ENCODE measurements around the gene PLEKHG3.
"Not testable (repeated sequence)": the region's sequence is repeated elsewhere in the genome, so short reads cannot be mapped to it uniquely, and the experiment has no call there.

The PLEKHG3 gene

DNA sequence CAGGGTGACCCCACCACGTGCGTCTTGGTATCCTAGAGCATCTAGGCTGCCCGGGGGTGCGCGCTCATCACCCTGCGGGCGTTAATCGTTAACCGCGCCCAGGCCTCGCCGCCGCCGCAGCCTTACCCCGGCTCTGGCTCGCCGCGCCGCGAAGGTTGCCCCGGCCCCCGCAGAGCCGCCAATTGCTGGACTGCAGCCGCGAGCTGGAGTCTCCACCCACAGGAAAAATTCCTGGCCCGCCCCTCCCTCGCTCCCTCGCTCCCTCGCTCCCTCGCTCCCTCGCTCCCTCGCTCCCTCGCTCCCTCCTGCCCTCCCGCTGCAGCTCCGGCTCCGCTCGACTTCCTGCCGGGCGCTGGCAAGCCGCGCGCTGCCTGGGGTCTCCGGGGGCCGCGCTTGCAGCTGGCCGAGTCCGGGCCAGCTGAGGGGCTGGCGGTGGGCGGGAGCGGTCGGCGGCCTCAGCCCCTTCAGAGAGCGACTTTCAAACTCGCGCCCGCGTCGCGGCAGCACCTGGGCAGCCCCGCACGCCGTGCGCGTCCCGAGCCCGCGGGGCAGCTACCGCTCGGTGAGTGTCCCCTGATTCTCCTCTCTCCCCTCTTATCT lies at the start of gene PLEKHG3:
Gene PLEKHG3, plus strand, starts transcription at position 282 of the 600 bp plus-strand sequence. CDS start 23,208 bp downstream, outside the sequence.
- DNase-seq (ENCODE audit: low spot score), result peak; percentile 78

- no peak for DNase-seq (ENCODE audit: low spot score)
These were observed 49.3 kb upstream of the PLEKHG3 start for GRCh38 chr14:64654901-64655300.

- DNase-seq (ENCODE audit: low spot score), result no peak
These were observed 47.2 kb upstream of the PLEKHG3 start for GRCh38 chr14:64656986-64657385.

- DNase-seq (ENCODE audit: low spot score), result no peak
These were observed 46.0 kb upstream of the PLEKHG3 start for GRCh38 chr14:64658201-64658600.

DNA sequence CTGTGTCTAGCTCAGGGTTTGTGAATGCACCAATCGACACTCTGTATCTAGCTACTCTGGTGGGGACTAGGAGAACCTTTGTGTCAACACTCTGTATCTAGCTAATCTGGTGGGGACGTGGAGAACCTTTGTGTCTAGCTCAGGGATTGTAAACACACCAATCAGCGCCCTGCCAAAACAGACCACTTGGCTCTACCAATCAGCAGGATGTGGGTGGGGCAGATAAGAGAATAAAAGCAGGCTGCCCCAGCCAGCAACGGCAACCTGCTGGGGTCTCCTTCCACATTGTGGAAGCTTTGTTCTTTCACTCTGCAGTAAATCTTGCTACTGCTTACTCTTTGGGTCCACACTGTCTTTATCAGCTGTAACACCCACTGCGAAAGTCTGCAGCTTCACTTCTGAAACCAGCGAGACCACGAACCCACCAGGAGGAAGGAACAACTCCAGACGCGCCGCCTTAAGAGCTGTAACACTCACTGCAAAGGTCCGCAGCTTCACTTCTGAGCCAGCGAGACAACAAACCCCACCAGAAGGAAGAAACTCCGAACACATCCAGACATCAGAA lies 45.4 kb upstream of the PLEKHG3 start:
- not testable (repeated sequence) for DNase-seq (ENCODE audit: low spot score)

DNA sequence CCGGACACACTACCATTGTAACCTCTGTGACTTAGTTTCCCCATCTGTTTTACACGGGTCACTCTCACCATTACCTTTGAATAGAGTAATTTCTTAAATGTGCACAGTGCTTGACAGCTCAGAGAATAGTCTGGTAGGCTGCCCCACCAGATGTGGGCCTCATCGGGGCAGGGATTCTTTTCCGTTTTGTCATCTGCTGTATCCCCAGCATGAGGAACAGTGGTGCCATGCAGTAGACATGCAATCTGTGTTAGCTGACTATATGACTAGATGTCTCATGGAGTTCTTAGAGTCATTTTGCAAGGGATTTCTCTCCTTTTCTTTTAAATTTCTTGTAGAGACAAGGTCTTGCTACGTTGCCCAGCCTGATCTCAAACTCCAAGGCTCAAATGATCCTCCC lies 44.9 kb upstream of the PLEKHG3 start:
- DNase-seq (ENCODE audit: low spot score), result no peak

DNA sequence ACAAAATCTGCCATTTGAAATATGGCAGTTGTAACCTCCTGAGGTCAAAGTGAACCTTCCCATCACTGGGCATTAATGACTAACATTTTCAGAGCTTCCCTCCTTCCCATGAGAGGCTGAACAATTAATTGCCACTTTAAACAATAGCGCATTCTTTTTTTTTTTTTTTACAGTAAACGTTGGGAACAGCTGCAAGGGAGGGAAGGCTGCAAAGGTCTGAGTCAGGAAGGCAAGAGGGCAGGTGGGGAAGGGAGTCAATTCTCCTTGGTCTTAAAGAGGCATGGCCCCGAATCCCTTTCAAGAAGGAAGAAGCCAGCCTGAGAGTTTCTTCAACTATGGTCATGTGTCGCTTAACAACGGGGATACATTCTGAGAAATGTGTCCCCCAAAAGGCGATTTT lies 41.0 kb upstream of the PLEKHG3 start:
- no peak for DNase-seq (ENCODE audit: low spot score)

- peak; percentile 71 for DNase-seq (ENCODE audit: low spot score)
These were observed 32.6 kb upstream of the PLEKHG3 start for GRCh38 chr14:64671591-64671990.

DNA sequence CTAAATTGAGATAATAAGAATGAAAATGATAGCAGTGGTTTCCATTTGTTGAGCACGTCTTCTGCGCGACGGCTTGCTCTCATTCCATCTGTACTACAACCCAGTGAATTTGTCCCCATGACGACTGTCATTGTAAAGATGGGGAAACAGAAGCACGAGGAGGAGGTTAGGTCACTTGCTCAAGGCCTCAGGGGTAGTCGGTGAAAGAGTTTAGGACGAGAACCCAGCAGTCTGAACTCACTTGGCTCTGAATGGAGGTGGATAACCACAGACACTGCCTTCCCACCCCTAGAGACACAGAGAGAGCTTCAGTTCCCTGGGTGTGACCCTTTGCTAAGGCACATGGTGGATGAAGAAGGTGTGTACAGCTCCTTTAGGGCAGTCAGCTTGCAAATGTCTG lies 30.9 kb upstream of the PLEKHG3 start:
- no peak for DNase-seq (ENCODE audit: low spot score)

- no peak for DNase-seq (ENCODE audit: low spot score)
These were observed 30.5 kb upstream of the PLEKHG3 start for GRCh38 chr14:64673748-64674147.

DNA sequence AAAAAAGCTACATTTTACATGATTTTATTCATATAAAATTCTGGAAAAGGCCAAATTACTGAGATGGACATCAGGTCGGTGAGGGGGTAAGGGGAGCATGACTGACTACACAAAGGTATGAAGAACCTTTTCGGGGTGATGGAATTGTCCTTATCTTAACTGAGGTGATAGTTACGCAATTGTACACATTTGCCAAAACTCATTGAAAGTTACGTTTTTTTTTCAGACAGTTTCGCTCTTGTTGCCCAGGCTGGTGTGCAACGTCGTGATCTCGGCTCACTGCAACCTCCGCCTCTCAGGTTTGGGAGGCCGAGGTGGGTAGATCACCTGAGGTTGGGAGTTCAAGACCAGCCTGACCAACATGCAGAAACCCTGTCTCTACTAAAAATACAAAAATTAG lies 29.4 kb upstream of the PLEKHG3 start:
- no peak for DNase-seq (ENCODE audit: low spot score)

GRCh38 chr14:64675312-64675711 lies 28.9 kb upstream of the PLEKHG3 start:
- DNase-seq (ENCODE audit: low spot score), result no peak

DNA sequence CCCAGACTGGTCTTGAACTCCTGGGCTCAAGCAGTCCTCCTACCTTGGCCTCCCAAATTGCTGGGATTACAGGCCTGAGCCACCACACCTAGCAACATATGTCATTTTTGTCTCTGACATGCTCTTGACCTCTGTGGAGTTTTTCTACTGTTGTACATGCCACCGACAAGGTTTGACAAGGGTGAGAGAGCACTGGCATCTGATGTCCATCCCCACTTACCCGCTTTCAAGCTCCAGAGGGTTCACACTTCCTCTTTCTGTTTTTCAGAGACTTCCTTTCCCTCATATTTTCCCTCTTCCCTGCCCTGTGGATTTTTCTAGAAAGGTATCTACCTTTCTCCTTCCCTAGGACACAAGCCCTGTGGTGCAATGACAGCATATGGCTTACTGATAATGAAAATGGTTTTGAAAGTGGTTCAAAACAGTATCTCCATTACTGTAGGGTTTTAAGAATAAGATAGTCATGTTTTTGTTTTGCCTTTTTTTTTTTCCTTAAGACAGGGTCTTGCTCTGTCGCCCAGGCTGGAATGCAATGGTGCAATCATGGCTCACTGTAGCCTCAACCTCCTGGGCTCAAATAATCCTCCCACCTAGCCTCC lies 27.7 kb upstream of the PLEKHG3 start:
- no peak for DNase-seq (ENCODE audit: low spot score)

DNA sequence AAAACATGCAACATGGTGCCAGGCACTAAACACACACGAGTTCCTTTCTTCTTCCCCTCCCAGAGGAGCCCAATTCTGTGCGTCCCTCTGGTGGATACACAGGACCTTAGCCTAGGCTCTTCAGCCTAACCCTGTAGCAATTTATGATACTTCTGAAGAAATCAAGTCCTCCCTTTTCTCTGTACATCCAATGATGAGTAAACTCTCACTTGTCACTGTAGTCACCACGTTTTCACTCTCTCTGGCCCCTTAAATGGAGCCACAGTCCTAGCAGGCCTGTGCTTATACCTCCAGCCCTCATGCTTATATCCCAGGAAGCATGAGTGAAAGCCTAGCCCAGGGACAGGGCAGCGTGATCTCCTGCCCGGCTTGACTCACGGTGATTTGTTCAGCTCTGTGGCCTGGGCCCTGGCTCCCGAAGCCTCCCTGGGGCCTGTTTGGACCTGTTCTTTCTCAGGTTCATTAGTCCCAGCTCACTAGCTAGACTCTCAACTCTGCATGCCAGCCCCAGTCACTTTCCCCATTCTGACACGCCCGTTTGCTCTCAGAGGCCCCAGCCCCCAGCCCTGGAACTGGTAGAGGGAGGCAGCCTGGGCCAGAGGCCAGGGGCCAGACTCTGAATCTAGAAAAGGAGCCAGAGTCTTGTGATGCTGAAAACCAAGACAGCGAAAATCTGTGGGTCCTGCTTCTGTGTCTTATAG lies 24.1 kb upstream of the PLEKHG3 start:
- no peak for DNase-seq (ENCODE audit: low spot score)

DNA sequence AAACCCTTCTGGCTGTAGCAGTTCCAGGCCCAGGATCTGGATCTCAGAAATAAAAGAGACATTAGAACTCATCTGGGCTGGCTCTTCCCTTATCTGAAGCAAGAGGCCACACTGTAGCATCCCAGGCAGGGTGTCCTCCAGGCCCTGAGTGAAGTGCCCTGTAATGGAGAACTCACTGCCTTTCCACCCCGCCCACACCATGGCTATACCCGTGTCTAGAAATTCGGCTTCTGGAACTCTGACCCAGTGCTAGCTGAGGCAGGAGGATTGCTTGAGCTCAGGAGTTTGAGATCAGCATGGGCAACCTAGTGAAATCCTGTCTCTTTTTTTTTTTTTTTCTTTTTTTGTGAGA lies 23.5 kb upstream of the PLEKHG3 start:
- no peak for DNase-seq (ENCODE audit: low spot score)

DNA sequence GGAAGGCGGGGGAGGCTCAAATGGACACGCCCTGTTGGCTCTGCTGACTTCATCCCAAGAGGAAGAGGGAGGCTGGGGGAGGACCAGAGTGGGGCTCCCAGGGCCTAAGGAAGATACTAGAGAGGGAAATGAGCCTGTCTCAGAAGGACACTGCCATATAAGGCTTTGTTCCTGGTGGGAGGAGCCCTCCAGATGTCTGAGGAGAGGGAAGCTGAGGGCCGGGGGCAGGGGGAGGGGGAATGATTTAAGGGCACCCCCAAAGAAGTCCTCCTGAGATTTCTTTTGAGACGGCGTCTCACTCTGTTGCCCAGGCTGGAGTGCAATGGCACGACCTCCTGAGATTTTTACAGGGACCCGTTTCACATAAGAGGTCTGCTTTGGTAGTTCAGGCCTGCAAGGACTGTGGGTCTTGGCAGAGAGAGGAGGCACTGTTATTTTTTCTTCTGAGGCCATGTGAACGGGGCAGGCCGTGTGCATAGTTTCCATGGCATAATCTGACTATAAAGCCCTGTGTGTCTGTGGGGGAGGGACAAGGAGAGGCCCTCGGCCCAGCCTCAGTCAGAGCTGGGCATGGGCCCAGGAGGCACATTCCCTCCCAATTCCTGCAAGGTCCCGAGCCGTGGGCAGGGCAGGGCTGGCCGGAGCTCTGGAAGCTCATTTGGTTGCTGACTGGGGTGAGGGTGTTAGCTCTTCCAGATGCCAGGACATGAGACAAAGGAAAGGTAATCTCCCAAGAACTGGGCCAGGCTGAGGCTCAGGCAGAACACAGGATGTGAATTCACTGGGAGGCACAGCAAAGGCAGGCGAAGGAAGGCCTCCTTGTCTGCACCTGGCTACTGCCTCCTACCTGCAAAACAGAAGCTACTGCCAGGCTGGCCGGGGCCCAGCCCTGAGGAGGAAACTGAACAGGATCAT lies 22.2 kb upstream of the PLEKHG3 start:
- no peak for DNase-seq (ENCODE audit: low spot score)

DNA sequence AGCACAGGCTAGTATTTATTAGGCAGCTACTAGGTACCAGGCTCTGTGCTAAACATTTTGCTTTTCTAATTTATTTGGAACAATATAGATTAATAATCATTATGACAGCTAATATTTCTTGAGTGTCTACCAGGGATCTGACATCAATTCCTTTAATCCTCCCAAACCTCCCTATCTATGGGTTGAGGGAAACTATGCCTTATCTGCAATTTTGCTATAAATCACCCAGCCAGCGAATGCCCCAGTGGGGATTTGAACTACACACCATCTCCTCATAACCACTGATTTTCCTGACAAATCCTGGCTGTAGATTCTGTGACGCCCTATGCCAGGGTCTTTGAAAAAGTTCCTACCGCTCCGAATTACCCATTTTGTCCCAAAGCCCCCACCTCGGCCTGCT lies 21.4 kb upstream of the PLEKHG3 start:
- DNase-seq (ENCODE audit: low spot score), result no peak

- no peak for DNase-seq (ENCODE audit: low spot score)
These were observed 21.0 kb upstream of the PLEKHG3 start for GRCh38 chr14:64683264-64683663.

DNA sequence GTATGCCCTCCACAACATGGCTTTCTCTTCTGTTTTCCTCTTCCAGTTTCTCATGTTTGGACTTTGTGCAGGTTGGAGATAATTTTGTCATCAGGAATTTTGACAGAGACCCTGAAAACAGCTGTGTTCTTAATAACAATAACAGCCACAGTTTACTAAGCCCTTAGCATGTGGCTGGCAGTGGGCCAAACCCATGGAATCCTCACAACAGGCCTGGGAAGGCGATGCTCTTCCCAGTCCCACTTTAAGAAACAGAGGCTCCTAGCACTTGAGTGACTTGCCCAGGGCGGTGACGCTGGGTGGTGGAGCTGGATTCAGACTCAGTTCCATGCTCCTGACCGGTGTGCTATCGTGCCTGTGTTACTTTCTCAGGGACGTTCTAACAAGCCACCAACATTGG lies 20.1 kb upstream of the PLEKHG3 start:
- DNase-seq (ENCODE audit: low spot score), result no peak

GRCh38 chr14:64685371-64686281 lies 18.6 kb upstream of the PLEKHG3 start:
- no peak for DNase-seq (ENCODE audit: low spot score)

DNA sequence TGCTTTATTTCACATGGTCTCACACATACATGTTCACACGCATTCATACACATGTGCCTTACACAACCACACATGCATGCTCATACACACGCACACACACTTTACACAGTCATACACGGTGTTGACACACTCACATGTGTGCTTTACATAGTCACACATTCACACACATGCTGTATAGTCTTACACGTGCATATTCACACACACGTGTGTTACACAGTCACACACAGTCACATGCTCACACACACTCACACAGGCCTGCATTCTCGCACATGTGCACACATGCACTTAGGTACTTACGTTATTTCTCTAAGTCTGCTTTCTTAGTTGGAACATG lies 18.0 kb upstream of the PLEKHG3 start:
- no peak for DNase-seq (ENCODE audit: low spot score)
